ENCODE data around the gene PDE6A. TPM values are rescaled to one million over a fixed set of nuclear protein-coding genes. Genes with fewer than 3 reads are reported as not detected.

The PDE6A gene
- total and polyA plus RNA-seq, 5 experiments from 2014 or later: not detected

DNA sequence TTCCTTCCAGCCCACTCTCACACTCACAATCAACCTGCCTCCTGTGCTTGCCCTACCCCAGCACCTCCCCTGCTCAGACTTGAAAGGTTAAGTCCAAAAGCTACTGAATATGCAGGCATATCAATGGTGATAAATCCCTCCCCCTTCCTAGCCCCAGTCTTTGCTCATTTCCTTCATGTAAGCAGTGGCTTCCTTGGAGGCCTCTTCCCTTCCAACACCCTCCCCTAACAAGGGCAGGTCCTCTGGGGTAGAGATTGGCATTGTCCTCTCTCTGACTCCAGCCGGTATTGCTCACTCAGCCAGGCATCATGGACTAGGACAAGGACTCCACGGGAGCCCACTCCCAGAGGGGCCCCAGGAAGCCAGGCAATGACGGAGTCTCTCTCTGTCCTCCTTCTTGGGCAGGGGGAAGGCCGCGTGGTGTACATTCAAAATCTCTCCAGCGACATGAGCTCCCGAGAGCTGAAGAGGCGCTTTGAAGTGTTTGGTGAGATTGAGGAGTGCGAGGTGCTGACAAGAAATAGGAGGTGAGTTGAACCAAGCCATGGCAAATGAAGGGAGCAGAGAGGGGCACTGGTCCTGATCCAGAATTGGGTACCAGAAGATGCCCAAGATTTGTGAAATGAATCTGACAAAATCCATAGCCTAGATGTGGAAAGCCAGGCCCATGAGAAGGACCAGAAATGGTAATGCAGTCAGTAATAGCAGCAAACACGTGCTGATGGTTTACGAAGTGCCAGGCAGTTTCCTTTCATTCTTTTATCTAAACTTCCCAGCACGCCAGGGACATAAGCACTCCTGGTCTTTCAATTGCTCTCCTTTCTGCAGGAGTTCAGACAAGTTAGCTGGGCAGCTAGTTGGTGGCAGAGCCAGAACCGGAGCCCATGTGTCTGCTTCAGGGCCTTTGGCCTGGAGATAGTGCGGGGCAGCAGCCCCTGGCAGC, 102.5 kb downstream of the PDE6A start:
- H3K4me3 Mint-ChIP-seq: no peak overlapping the region
- no peaks in the 10 kb centered on the region for H3K9me3 Mint-ChIP-seq
- no peaks in the 10 kb centered on the region for H3K27me3 Mint-ChIP-seq
- DNase-seq (no peak), ATAC-seq (no peak)
- H3K27ac Mint-ChIP-seq: peak overlapping the region in 1 of 10 donors; percentile 83
- H3K36me3 Mint-ChIP-seq: peaks cover 4 to 61% (median 15%) of the 10 kb centered on the region in 3 donors
- POLR2A ChIA-PET: interaction anchor here (0.6 kb wide), 1 partner anchor 33 kb away, joined by 3 read pairs; no protein-coding TSS in a partner anchor
- peaks cover 0 to 2% (median 0%) of the 10 kb centered on the region in 4 donors for H3K4me1 Mint-ChIP-seq

DNA sequence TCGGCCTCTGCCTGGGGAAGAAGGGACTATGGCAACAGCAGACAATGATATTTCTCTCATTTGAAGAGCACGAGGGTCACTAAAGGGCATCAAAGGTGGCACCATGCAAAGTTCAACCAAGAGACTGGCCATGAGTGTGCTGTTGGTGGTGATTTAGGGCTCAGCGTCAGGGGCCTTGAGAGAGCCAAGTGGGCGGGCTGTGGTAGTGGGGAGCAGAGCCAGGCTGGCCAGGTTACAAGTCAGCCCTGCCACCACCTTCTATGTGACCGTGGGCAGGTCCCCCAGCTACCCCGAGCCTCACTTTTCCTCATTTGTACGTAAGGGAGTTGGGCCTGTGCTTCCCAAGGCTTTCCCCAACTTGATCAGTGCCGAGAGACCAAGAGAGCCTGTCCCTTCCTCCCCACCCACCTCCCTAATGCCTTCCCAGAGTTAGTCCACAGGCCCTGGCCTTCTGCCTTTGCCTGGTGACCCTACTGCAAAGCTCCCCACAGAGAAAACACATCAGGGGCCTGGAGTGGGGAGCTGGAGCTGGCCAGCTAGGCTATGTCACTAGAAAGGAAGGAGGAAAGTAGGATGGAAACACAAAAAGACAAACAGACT, 104.3 kb downstream of the PDE6A start:
- Mint-ChIP-seq H3K4me3 (no peak overlapping the region), H3K4me1 (peaks cover 0 to 2% (median 0%) of the 10 kb centered on the region in 4 donors), H3K9me3 (no peaks in the 10 kb centered on the region), H3K27ac (no peak overlapping the region), H3K36me3 (peaks cover 4 to 47% (median 13%) of the 10 kb centered on the region in 3 donors), H3K27me3 (no peaks in the 10 kb centered on the region)
- no peak for DNase-seq
- POLR2A ChIA-PET: no interaction called here
- no peak for ATAC-seq

DNA sequence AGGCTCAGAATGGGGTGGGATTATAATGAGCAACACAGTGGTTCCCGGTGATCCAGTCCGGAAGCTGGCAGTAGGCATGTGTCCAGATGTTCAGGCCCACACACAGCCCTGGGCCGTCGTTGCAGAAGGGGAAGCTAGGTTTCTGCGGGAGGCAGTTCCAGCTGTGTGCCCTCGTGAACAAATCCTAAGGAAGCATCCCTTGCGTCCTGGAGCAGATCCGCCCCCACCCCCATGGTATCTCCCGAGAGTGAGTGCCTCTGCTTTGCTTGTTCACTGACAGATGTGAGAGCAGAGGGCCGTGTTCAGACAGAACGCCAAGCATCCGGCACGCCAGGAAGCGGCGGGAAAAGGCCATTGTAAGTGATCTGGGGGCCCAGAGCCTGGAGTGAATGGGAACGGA, 104.8 kb downstream of the PDE6A start:
- Mint-ChIP-seq H3K4me3 (no peak overlapping the region), H3K27me3 (no peaks in the 10 kb centered on the region), H3K36me3 (peaks cover 4 to 47% (median 13%) of the 10 kb centered on the region in 3 donors), H3K4me1 (no peaks in the 10 kb centered on the region), H3K27ac (no peak overlapping the region), H3K9me3 (no peaks in the 10 kb centered on the region)
- DNase-seq: no peak
- POLR2A ChIA-PET: no interaction called here
- no peak for ATAC-seq

DNA sequence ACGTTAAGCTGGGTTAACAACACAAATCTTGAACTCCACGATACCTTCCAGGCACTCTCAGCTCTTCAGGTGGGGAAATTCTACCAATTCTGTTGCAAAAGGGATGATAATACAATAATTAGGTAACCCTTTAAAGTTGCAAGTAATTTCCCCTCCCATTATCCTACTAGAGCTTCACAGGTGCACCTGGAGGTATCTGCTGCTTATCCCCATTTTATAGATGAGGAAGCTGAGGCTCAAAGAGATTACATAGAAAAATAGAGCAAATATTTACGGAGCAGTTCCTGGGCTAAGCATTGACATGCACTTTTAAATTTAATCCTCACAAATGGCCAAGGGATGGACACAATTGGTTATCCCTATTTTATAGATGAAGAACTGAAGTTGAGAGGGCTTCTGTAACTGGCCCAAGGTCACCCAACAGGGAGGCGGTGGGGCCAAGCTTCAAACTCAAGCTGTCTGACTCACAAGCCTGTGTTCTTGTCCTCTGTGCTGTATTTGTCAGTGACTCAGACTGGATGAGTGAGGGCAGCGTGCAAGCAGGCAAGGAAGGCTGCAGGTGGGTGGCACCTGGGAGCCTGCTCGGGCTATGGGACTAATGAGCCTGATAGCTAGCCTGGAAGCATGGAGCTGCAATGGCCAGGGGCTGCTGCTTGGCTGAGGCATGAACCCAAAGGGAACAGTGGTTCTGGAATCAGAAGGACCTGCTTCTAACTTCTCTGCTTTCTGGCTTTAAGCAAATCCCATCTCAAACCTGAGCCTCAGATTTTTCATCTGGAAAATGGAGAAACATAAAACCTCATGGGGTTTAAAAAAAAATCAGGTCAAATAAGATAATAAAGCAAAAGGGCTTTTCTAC, 105.5 kb downstream of the PDE6A start:
- H3K27ac Mint-ChIP-seq: no peak overlapping the region
- H3K9me3 Mint-ChIP-seq: no peaks in the 10 kb centered on the region
- no peaks in the 10 kb centered on the region for H3K27me3 Mint-ChIP-seq
- peaks cover 4 to 45% (median 13%) of the 10 kb centered on the region in 3 donors for H3K36me3 Mint-ChIP-seq
- POLR2A ChIA-PET: no interaction called here
- H3K4me3 Mint-ChIP-seq: no peak overlapping the region
- no peaks in the 10 kb centered on the region for H3K4me1 Mint-ChIP-seq
- ATAC-seq (no peak), DNase-seq (no peak)

DNA sequence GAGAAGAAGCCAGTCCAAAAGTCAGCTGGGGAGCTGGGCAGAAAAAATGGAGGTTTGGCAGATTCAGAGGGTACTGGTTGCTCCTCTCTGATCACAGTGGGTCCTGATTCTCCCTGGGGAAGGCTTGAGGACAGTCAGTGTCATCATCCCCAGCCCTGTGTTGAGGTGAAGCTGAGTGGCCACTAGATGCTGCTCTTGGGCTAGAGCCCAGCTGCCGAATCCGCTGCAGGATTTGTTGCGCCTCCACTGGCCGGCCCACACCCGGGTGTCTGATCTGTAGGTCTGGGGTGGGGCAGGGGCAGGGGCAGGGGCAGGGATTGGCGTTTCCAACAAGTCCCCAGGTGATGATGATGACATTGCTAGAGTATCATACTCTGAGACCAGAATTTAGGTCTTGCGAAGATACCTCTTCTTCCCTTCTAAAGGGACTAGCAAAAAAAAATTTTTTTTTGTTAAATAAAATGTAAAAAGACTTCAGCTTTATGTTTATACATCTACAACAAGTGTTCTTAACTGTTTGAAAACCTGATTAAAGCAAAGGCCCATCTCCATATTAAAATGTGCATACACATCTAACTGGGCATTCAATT, 106.8 kb downstream of the PDE6A start:
- Mint-ChIP-seq H3K27me3 (no peaks in the 10 kb centered on the region), H3K4me3 (no peak overlapping the region), H3K27ac (no peak overlapping the region), H3K9me3 (no peaks in the 10 kb centered on the region), H3K4me1 (no peaks in the 10 kb centered on the region), H3K36me3 (peaks cover 4 to 37% (median 10%) of the 10 kb centered on the region in 3 donors)
- ATAC-seq (no peak), DNase-seq (no peak)
- POLR2A ChIA-PET: no interaction called here

DNA sequence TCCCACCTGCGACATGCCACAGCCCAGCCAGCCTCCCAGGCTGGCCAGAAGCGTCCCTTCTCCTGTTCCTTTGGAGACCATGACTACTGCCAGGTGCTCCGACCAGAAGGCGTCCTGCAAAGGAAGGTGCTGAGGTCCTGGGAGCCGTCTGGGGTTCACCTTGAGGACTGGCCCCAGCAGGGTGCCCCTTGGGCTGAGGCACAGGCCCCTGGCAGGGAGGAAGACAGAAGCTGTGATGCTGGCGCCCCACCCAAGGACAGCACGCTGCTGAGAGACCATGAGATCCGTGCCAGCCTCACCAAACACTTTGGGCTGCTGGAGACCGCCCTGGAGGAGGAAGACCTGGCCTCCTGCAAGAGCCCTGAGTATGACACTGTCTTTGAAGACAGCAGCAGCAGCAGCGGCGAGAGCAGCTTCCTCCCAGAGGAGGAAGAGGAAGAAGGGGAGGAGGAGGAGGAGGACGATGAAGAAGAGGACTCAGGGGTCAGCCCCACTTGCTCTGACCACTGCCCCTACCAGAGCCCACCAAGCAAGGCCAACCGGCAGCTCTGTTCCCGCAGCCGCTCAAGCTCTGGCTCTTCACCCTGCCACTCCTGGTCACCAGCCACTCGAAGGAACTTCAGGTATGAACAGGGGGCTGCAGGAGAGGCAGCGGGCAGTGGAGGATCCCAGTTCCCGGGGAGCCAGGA, 108.0 kb downstream of the PDE6A start:
- Mint-ChIP-seq H3K4me3 (no peak overlapping the region), H3K27ac (peak overlapping the region in 1 of 10 donors; percentile 38), H3K36me3 (peaks cover 4 to 34% (median 10%) of the 10 kb centered on the region in 3 donors), H3K9me3 (no peaks in the 10 kb centered on the region), H3K27me3 (no peaks in the 10 kb centered on the region), H3K4me1 (no peaks in the 10 kb centered on the region)
- POLR2A ChIA-PET: interaction anchor here (0.7 kb wide), 1 partner anchor 20 kb away, joined by 7 read pairs; no protein-coding TSS in a partner anchor
- ATAC-seq (no peak), DNase-seq (no peak)

DNA sequence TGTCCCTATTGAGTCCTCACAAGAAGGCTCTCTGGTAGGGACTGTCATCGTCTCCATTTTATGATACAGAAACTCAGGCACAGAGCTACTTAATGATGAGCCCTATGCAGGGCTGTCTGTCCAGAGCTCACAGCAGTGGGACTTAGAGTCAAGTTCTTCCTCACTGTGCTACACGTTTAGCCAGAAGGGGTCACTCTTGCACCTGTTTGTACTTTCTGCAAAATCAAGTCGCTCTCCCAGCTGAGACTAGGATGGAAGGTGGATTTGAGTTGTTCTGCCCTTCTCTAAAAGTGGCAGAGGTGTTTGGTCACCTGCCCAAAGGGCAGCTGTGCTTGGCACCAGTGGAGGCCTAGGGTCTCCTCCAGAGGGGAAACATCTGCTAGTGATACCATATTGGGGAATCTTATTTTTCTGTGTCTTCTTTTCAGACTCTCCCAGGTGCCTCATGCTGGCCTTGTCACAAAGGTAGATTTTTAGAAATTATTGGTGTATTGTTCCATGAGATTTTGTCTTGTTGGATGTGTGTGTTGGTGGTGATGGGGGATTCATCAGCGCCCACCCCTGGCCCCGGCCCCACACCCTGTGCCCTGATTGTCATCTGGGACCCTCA, 110.2 kb downstream of the PDE6A start:
- no peak overlapping the region for H3K4me3 Mint-ChIP-seq
- DNase-seq (peak in 9 of 10 donors; percentile 13 to 73 (median 37)), ATAC-seq (peak; percentile 37 to 39)
- POLR2A ChIA-PET: no interaction called here
- peaks cover 0 to 37% (median 6%) of the 10 kb centered on the region in 3 donors for H3K36me3 Mint-ChIP-seq
- H3K9me3 Mint-ChIP-seq: no peaks in the 10 kb centered on the region
- no peaks in the 10 kb centered on the region for H3K4me1 Mint-ChIP-seq
- H3K27ac Mint-ChIP-seq: no peak overlapping the region
- no peaks in the 10 kb centered on the region for H3K27me3 Mint-ChIP-seq

DNA sequence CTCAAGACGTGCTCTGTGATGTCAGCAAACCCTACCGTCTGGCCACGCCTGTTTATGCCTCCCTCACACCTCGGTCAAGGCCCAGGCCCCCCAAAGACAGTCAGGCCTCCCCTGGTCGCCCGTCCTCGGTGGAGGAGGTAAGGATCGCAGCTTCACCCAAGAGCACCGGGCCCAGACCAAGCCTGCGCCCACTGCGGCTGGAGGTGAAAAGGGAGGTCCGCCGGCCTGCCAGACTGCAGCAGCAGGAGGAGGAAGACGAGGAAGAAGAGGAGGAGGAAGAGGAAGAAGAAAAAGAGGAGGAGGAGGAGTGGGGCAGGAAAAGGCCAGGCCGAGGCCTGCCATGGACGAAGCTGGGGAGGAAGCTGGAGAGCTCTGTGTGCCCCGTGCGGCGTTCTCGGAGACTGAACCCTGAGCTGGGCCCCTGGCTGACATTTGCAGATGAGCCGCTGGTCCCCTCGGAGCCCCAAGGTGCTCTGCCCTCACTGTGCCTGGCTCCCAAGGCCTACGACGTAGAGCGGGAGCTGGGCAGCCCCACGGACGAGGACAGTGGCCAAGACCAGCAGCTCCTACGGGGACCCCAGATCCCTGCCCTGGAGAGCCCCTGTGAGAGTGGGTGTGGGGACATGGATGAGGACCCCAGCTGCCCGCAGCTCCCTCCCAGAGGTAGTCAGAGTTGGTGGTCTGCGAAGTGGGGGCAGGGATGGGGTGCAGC, 111.3 kb downstream of the PDE6A start:
- no peak overlapping the region for H3K4me3 Mint-ChIP-seq
- DNase-seq (no peak), ATAC-seq (no peak)
- POLR2A ChIA-PET: no interaction called here
- H3K36me3 Mint-ChIP-seq: peaks cover 0 to 34% (median 6%) of the 10 kb centered on the region in 3 donors
- H3K4me1 Mint-ChIP-seq: peaks cover 0 to 5% (median 2%) of the 10 kb centered on the region in 4 donors
- H3K27ac Mint-ChIP-seq: no peak overlapping the region
- H3K9me3 Mint-ChIP-seq: no peaks in the 10 kb centered on the region
- no peaks in the 10 kb centered on the region for H3K27me3 Mint-ChIP-seq

DNA sequence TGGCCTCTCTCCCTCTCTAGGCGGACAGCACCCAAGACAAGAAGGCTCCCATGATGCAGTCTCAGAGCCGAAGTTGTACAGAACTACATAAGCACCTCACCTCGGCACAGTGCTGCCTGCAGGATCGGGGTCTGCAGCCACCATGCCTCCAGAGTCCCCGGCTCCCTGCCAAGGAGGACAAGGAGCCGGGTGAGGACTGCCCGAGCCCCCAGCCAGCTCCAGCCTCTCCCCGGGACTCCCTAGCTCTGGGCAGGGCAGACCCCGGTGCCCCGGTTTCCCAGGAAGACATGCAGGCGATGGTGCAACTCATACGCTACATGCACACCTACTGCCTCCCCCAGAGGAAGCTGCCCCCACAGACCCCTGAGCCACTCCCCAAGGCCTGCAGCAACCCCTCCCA, 112.0 kb downstream of the PDE6A start:
- Mint-ChIP-seq H3K4me1 (peaks cover 0 to 6% (median 2%) of the 10 kb centered on the region in 4 donors), H3K27me3 (no peaks in the 10 kb centered on the region), H3K4me3 (no peak overlapping the region), H3K9me3 (no peaks in the 10 kb centered on the region), H3K36me3 (peaks cover 0 to 34% (median 6%) of the 10 kb centered on the region in 3 donors), H3K27ac (no peak overlapping the region)
- ATAC-seq: no peak
- POLR2A ChIA-PET: no interaction called here
- no peak for DNase-seq

DNA sequence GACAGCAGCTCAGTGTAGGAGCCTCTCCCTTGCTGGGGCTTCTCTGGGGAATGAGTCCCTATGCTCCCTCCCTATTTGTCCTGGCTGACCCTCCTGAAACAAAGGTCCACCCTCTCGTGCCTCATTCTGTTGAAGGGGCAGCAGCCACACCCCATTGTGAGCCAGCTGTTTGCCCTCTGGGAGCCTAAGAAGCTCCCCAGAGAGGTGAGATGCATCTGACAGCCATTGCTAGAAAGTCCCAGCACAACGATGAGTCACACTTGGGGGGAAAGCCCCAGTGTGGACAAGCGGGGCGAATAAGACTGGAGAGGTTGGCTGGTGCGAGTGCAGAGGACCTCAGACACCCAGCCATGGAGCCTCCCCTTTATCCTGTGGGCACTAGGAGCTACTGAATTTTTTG, 113.1 kb downstream of the PDE6A start:
- Mint-ChIP-seq H3K27me3 (no peaks in the 10 kb centered on the region), H3K4me1 (peaks cover 0 to 6% (median 2%) of the 10 kb centered on the region in 4 donors), H3K27ac (no peak overlapping the region), H3K4me3 (no peak overlapping the region), H3K9me3 (no peaks in the 10 kb centered on the region), H3K36me3 (peaks cover 0 to 43% (median 4%) of the 10 kb centered on the region in 3 donors)
- POLR2A ChIA-PET: no interaction called here
- DNase-seq (no peak), ATAC-seq (no peak)

DNA sequence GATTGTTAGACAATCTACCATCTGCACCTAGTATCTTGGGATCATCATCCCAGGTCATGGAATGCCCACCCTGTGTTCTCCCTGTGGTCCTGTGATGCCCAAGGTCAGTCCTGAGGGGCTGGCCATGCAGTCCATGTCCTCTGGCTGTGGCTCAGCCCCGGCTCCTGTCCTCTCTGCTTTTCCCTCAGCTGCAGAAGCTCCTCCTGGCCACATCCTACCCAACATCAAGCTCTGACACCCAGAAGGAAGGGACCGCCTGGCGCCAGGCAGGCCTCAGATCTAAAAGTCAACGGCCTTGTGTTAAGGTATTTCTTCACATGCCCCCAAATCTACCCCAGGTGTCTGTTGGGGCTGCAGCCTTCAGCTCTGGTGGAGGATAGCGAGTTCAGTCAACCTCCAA, 114.0 kb downstream of the PDE6A start:
- POLR2A ChIA-PET: interaction anchor here (0.7 kb wide), 1 partner anchor 157 kb away, joined by 3 read pairs; no protein-coding TSS in a partner anchor
- Mint-ChIP-seq H3K27me3 (no peaks in the 10 kb centered on the region), H3K4me1 (peaks cover 0 to 6% (median 2%) of the 10 kb centered on the region in 4 donors), H3K9me3 (no peaks in the 10 kb centered on the region), H3K36me3 (peaks cover 0 to 41% (median 3%) of the 10 kb centered on the region in 3 donors), H3K27ac (no peak overlapping the region), H3K4me3 (no peak overlapping the region)
- ATAC-seq (no peak), DNase-seq (no peak)

Data from naive thymus-derived CD8-positive, alpha-beta T cell (primary cell).